AG10803 (cell line): ENCODE measurements around the gene AHSP.
A peak's percentile ranks its signal among the peaks of the same experiment; 100 is the strongest.
"Not testable (repeated sequence)": the region's sequence is repeated elsewhere in the genome, so short reads cannot be mapped to it uniquely, and the experiment has no call there.

ENCODE experiments used
- DNase-seq: peaks from one replicate; pipeline ENCODE4 v3.0.0; 2010; ENCODE audit warnings: low read depth
- H3K4me3 ChIP-seq: 2 replicates; pipeline ENCODE4 v1.5.1; 2011; ENCODE audit warnings: mild to moderate bottlenecking, low read length, control low read depth
- CTCF ChIP-seq: conservative IDR thresholded peaks from 2 replicates; pipeline ENCODE4 v1.5.1; 2011; ENCODE audit warnings: mild to moderate bottlenecking, low read length, control low read depth, inconsistent platforms

AHSP gene

GRCh38 chr16:31521368-31521767, 6.3 kb upstream of the AHSP start:
- DNase-seq, result no peak

GRCh38 chr16:31522071-31522470, 5.6 kb upstream of the AHSP start:
- H3K4me3 ChIP-seq, result no peak overlapping the region
- TF ChIP-seq CTCF, result no peak

More at GRCh38 chr16:31521368-31521767, 6.3 kb upstream of the AHSP start:
- no peak overlapping the region for H3K4me3 ChIP-seq
- no peak for TF ChIP-seq CTCF

DNA sequence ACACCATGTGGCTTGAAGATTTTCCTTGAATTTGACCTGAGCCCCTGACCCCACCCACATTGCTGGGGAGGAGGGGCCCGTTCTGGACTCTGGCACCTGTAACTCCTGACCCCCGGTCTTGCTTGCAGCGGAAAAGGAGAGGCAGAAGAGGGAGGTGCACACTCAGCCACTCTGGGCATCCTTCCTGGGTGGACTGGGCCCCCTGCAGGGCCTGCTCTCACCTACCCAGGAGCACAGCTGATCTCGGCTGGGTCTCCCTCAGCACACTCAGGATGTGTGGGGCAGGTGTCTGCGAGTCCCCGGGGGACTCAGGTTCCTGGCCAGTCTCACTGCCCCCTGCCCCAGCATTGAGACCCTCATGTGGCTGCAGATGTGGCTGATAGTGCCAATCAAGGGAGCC, 3.9 kb upstream of the AHSP start:
- DNase-seq, H3K4me3 ChIP-seq: not testable (repeated sequence)

More at GRCh38 chr16:31522071-31522470, 5.6 kb upstream of the AHSP start:
- no peak for DNase-seq

DNA sequence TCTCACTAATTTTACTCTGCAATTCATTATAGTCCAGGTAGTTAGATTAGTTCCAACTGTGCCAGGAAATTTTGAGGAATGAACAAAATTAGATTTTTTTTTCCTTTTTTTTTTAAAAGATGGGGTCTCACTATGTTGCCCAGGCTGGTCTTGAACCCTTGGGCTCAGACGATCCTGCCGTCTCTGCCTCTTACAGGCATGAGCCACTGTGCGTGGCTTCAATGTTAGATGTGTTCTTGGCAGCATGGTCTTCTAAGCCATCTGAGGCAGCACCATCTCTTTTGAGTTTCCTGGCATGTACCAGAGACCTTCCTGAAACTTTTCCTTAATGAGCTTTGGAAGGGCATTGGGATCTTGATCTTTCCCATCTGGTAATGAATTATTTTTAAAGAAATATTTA, 2.6 kb upstream of the AHSP start:
- TF ChIP-seq CTCF, result no peak
- no peak overlapping the region for H3K4me3 ChIP-seq
- DNase-seq, result no peak

DNA sequence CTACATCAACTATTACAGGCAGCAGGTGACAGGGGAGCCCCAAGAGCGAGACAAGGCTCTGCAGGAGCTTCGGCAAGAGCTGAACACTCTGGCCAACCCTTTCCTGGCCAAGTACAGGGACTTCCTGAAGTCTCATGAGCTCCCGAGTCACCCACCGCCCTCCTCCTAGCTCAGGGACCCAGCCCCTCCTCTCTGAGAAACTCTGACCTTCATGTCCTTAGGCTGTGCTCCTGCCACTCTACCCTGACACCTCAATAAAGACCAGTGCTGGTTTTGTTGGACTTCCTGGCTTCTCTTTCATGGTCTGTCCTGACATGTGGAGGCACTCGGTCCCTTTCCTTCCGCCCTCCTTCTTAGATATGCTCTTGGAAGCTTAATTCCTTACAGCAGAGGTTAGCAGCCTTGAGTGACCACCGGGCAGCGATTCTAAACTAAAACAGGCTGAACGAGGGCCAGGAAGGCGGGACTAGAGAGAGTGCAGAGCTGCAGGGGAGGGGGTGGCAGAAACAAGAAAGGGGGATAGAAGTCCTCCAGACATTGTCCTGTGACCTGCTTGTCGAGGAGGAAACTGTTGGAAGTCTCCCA, 915 bp downstream of the AHSP start:
- peak overlapping the region; percentile 53 for H3K4me3 ChIP-seq
- no peak for TF ChIP-seq CTCF
- no peak for DNase-seq

DNA sequence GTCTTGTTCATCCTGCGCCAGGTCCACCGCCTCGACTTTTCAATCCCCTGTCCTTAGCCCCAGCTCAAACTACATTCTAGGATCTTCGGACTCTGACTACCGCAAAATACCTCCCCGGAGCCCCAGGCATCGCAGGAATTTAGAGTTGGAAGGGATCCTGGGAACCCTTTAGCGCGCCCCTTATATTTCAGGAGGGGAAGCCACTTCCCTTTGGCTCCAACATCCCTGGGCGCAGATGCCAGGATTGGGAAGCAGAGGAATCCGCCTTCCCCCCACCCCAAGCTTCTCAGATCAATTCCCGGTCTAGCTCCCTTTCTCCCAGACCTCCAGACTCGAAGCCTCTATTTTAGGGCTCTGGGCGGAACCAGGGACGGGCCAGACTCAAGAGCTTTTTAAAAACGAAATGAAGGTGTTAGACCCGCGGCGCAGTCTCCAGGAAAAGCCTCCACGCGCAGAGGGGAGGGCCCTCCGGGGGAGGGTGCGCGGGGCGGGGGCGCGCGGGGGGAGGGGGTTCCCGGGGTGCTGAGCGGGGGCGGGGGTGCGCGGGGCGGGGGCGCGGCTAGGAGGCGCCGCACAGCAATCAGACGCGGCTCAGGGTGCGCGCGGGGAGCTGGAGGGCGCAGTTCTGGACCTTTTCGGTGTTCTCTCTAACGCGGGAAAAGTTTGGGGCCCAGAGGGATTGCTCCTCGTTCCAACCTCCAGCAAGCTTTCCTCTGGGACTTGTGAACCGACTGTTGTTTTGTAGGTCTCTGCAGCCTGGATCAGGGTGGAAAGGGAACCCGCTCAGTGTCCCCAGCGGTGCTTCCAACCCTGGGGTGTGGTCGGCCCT, 1.6 kb downstream of the AHSP start:
- TF ChIP-seq CTCF, result no peak
- H3K4me3 ChIP-seq, result peak overlapping the region; percentile 53
- peak; percentile 68 for DNase-seq

DNA sequence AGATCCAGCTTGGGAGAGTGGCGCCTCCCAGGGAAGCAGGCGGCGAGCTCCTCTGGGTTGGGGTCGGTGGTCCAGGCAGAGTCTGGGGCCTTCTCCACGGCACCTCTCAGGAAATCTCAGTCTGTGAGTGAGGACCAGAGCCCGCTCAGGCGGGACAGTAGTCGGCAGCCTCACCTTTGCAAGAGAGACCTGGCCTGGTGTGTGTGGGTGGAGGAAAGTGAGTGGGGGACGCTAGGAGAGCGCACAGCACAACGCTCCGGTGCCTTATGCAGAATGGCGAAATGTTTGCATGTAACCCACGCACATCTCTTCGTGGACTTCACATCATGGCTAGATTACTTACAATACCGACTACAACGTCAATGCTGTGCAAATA, 2.2 kb downstream of the AHSP start:
- H3K4me3 ChIP-seq, result peak overlapping the region; percentile 39
- TF ChIP-seq CTCF, result no peak
- DNase-seq, result no peak
